Pons (tissue), 1 donor: ENCODE data around the gene DPPA2.
"Not testable (repeated sequence)": the region's sequence is repeated elsewhere in the genome, so short reads cannot be mapped to it uniquely, and the experiment has no call there.

Experiments
- DNase-seq: peaks from one replicate; pipeline ENCODE4 v3.0.0-alpha.2; 2016; ENCODE audit warnings: low spot score

The DPPA2 gene

GRCh38 chr3:109316162-109316730, at the start of gene DPPA2:
Gene DPPA2 (minus strand): TSS chr3:109316517. CDS start chr3:109314542, 1,975 bp downstream.
- no peak for DNase-seq

GRCh38 chr3:109364088-109364487, 47.8 kb upstream of the DPPA2 start:
- no peak for DNase-seq

- DNase-seq, result no peak
Measured at GRCh38 chr3:109363634-109364033, 47.3 kb upstream of the DPPA2 start.

- no peak for DNase-seq
Measured at GRCh38 chr3:109362823-109363222, 46.5 kb upstream of the DPPA2 start.

- not testable (repeated sequence) for DNase-seq
Measured at GRCh38 chr3:109358809-109359208, 42.5 kb upstream of the DPPA2 start.

GRCh38 chr3:109356442-109357155, 40.3 kb upstream of the DPPA2 start:
- no peak for DNase-seq

- DNase-seq, result no peak
Measured at GRCh38 chr3:109355625-109356441, 39.5 kb upstream of the DPPA2 start.

- DNase-seq, result no peak
Measured at GRCh38 chr3:109353057-109353456, 36.7 kb upstream of the DPPA2 start.

GRCh38 chr3:109351231-109351630, 34.9 kb upstream of the DPPA2 start:
- no peak for DNase-seq

GRCh38 chr3:109346770-109347295, 30.5 kb upstream of the DPPA2 start:
- no peak for DNase-seq

GRCh38 chr3:109346099-109346498, 29.8 kb upstream of the DPPA2 start:
- no peak for DNase-seq

- DNase-seq, result no peak
Measured at GRCh38 chr3:109339714-109340648, 23.7 kb upstream of the DPPA2 start.

- no peak for DNase-seq
Measured at GRCh38 chr3:109339197-109339596, 22.9 kb upstream of the DPPA2 start.

- no peak for DNase-seq
Measured at GRCh38 chr3:109338322-109338721, 22.0 kb upstream of the DPPA2 start.

GRCh38 chr3:109337393-109337792, 21.1 kb upstream of the DPPA2 start, which contains the start of gene DPPA4:
Gene DPPA4 (minus strand): TSS chr3:109337546. CDS start chr3:109337517, 29 bp downstream.
- DNase-seq, result no peak

- DNase-seq, result no peak
Measured at GRCh38 chr3:109336291-109336861, 20.1 kb upstream of the DPPA2 start.

- DNase-seq, result no peak
Measured at GRCh38 chr3:109334572-109334971, 18.3 kb upstream of the DPPA2 start.

- DNase-seq, result no peak
Measured at GRCh38 chr3:109331692-109332091, 15.4 kb upstream of the DPPA2 start.

- no peak for DNase-seq
Measured at GRCh38 chr3:109330405-109330804, 14.1 kb upstream of the DPPA2 start.

- DNase-seq, result no peak
Measured at GRCh38 chr3:109328202-109328601, 11.9 kb upstream of the DPPA2 start.

GRCh38 chr3:109325657-109326056, 9.3 kb upstream of the DPPA2 start:
- no peak for DNase-seq
